ENCODE measurements around the gene NATD1. TPM values are rescaled to one million over a fixed set of nuclear protein-coding genes. Genes with fewer than 3 reads are reported as not detected.

Gene NATD1
- total RNA-seq, 1 donor from 2014 or later: 15.2 TPM

- H3K36me3 ChIP-seq (ENCODE audit: control insufficient read depth, insufficient read depth, low read length): peaks cover 1% of the 10 kb centered on the region
- TF ChIP-seq, protein P1, sequence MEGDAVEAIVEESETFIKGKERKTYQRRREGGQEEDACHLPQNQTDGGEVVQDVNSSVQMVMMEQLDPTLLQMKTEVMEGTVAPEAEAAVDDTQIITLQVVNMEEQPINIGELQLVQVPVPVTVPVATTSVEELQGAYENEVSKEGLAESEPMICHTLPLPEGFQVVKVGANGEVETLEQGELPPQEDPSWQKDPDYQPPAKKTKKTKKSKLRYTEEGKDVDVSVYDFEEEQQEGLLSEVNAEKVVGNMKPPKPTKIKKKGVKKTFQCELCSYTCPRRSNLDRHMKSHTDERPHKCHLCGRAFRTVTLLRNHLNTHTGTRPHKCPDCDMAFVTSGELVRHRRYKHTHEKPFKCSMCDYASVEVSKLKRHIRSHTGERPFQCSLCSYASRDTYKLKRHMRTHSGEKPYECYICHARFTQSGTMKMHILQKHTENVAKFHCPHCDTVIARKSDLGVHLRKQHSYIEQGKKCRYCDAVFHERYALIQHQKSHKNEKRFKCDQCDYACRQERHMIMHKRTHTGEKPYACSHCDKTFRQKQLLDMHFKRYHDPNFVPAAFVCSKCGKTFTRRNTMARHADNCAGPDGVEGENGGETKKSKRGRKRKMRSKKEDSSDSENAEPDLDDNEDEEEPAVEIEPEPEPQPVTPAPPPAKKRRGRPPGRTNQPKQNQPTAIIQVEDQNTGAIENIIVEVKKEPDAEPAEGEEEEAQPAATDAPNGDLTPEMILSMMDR (IDR thresholded peaks at IDR 0.05; ENCODE audit: insufficient read depth, low read length, poor library complexity, severe bottlenecking): no peak
- H3K4me3 ChIP-seq (ENCODE audit: low read depth, low read length): no peak overlapping the region
- DNase-seq (ENCODE audit: low read depth): no peak
- no peaks in the 10 kb centered on the region for H3K27me3 ChIP-seq (ENCODE audit: control insufficient read depth, insufficient read depth, low read length)
Observed at GRCh38 chr17:21223086-21223485, 30.1 kb downstream of the NATD1 start.

DNA sequence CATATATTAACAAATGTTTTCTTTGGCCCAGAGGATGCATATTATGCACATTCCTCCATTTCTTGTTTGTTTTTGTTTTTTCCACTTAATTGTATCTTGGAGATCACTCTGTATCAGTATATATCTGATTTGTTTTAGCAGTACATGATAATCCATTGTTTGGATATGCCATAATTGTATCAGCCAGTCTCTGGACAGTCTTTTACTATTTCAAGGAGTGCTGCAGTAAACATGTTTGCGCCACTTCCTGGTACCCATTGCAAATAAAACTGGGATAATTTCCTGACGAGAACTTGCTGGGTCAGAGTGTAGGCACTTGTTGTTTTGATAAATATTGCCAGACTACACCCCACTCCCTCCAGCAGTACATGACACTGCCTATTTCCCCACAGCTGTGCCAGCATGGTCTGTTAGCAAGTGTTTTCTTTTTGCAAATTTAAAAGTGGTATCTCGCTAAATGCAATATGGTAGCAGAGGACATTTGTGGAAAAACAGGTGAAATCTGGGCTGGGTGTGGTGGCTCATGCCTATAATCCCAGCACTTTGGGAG lies 34.3 kb downstream of the NATD1 start:
- DNase-seq (ENCODE audit: low read depth): no peak
- TF ChIP-seq, protein P1 (IDR thresholded peaks at IDR 0.05; ENCODE audit: insufficient read depth, low read length, poor library complexity, severe bottlenecking): no peak
- no peak overlapping the region for H3K4me3 ChIP-seq (ENCODE audit: low read depth, low read length)
- H3K27me3 ChIP-seq (ENCODE audit: control insufficient read depth, insufficient read depth, low read length): no peaks in the 10 kb centered on the region
- peaks cover 1% of the 10 kb centered on the region for H3K36me3 ChIP-seq (ENCODE audit: control insufficient read depth, insufficient read depth, low read length)

GRCh38 chr17:21218101-21218500 lies 35.1 kb downstream of the NATD1 start:
- TF ChIP-seq, protein P1 (IDR thresholded peaks at IDR 0.05; ENCODE audit: insufficient read depth, low read length, poor library complexity, severe bottlenecking): no peak
- Histone ChIP-seq H3K4me3 (ENCODE audit: low read depth, low read length) (no peak overlapping the region), H3K27me3 (ENCODE audit: control insufficient read depth, insufficient read depth, low read length) (no peaks in the 10 kb centered on the region), H3K36me3 (ENCODE audit: control insufficient read depth, insufficient read depth, low read length) (peaks cover 1% of the 10 kb centered on the region)
- DNase-seq (ENCODE audit: low read depth): no peak

GRCh38 chr17:21217346-21217745 lies 35.9 kb downstream of the NATD1 start:
- no peak for DNase-seq (ENCODE audit: low read depth)
- TF ChIP-seq, protein P1 (IDR thresholded peaks at IDR 0.05; ENCODE audit: insufficient read depth, low read length, poor library complexity, severe bottlenecking): no peak
- H3K4me3 ChIP-seq (ENCODE audit: low read depth, low read length): no peak overlapping the region
- peaks cover 1% of the 10 kb centered on the region for H3K36me3 ChIP-seq (ENCODE audit: control insufficient read depth, insufficient read depth, low read length)
- H3K27me3 ChIP-seq (ENCODE audit: control insufficient read depth, insufficient read depth, low read length): no peaks in the 10 kb centered on the region

- TF ChIP-seq, protein P1 (IDR thresholded peaks at IDR 0.05; ENCODE audit: insufficient read depth, low read length, poor library complexity, severe bottlenecking): no peak
- no peak for DNase-seq (ENCODE audit: low read depth)
- no peaks in the 10 kb centered on the region for H3K27me3 ChIP-seq (ENCODE audit: control insufficient read depth, insufficient read depth, low read length)
- H3K4me3 ChIP-seq (ENCODE audit: low read depth, low read length): no peak overlapping the region
- H3K36me3 ChIP-seq (ENCODE audit: control insufficient read depth, insufficient read depth, low read length): no peaks in the 10 kb centered on the region
Observed at GRCh38 chr17:21215935-21216334, 37.3 kb downstream of the NATD1 start.
